ENCODE measurements around the gene TAX1BP1. TPM values are rescaled to one million over a fixed set of nuclear protein-coding genes. Genes with fewer than 3 reads are reported as not detected.

The TAX1BP1 gene
- total and polyA plus RNA-seq, 2 experiments from 2014 or later: 47.6 to 91.4 TPM

DNA sequence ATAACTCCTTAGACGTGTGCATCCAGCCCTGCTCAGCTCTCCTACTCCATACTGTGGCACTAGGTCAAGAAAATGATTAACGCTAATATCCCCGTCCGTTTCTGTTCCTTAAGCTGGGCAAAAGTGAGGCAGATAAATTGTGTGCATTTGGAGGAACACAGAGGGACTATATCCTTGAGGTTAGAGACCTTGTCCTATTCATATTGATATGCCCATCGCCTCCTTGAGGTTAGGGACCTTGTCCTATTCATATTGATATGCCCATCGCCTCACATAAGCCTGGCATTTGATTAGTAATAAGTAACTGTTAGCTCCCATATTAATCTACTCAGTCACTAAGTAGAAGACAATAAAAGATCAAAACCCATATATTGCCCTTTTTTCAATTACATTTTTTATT is 12.9 kb upstream of the TAX1BP1 start:
- H3K27ac ChIP-seq: no peak overlapping the region
- no peak overlapping the region for H3K4me3 ChIP-seq
- TF ChIP-seq, protein P1, sequence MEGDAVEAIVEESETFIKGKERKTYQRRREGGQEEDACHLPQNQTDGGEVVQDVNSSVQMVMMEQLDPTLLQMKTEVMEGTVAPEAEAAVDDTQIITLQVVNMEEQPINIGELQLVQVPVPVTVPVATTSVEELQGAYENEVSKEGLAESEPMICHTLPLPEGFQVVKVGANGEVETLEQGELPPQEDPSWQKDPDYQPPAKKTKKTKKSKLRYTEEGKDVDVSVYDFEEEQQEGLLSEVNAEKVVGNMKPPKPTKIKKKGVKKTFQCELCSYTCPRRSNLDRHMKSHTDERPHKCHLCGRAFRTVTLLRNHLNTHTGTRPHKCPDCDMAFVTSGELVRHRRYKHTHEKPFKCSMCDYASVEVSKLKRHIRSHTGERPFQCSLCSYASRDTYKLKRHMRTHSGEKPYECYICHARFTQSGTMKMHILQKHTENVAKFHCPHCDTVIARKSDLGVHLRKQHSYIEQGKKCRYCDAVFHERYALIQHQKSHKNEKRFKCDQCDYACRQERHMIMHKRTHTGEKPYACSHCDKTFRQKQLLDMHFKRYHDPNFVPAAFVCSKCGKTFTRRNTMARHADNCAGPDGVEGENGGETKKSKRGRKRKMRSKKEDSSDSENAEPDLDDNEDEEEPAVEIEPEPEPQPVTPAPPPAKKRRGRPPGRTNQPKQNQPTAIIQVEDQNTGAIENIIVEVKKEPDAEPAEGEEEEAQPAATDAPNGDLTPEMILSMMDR (IDR thresholded peaks at IDR 0.05; ENCODE audit: low read depth, low read length): no peak
- peaks cover 6% of the 10 kb centered on the region for H3K27me3 ChIP-seq
- no peaks in the 10 kb centered on the region for H3K9me3 ChIP-seq (ENCODE audit: low read depth)
- peaks cover 3% of the 10 kb centered on the region for H3K4me1 ChIP-seq (ENCODE audit: low read depth)
- no peak for DNase-seq (ENCODE audit: low read depth in 1 of 2, low spot score in 1 of 2)
- H3K36me3 ChIP-seq: no peaks in the 10 kb centered on the region

GRCh38 chr7:27730112-27730511 is 9.8 kb upstream of the TAX1BP1 start:
- Histone ChIP-seq H3K9me3 (ENCODE audit: low read depth) (no peaks in the 10 kb centered on the region), H3K27ac (no peak overlapping the region), H3K27me3 (peaks cover 6% of the 10 kb centered on the region), H3K4me3 (no peak overlapping the region), H3K36me3 (no peaks in the 10 kb centered on the region), H3K4me1 (ENCODE audit: low read depth) (peaks cover 3% of the 10 kb centered on the region)
- no peak for DNase-seq (ENCODE audit: low read depth in 1 of 2, low spot score in 1 of 2)
- TF ChIP-seq, protein P1 (IDR thresholded peaks at IDR 0.05; ENCODE audit: low read depth, low read length): no peak

- TF ChIP-seq, protein P1 (IDR thresholded peaks at IDR 0.05; ENCODE audit: low read depth, low read length): no peak
- Histone ChIP-seq H3K27me3 (no peaks in the 10 kb centered on the region), H3K4me1 (ENCODE audit: low read depth) (peaks cover 9% of the 10 kb centered on the region)
These were observed 5.4 kb upstream of the TAX1BP1 start for GRCh38 chr7:27734583-27734982.

DNA sequence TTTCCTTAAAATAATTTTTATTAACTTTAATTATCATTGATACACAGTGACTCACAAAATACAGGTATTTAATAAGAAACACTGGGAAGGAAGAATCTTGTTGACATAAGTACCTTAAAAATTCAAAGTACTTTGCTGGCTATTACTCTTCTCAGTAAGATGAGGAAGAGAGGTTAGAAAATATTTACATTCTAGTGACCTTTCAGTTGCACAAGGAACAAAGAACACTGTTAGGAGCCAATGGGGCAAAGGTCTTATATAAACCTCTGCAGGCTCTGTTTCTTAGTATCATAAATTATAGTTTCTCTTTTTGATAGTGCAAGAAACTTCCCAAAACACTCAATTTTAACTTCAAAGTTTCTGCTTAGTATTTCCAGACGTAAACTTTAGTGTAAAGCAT is 4.8 kb upstream of the TAX1BP1 start:
- TF ChIP-seq, protein P1 (IDR thresholded peaks at IDR 0.05; ENCODE audit: low read depth, low read length): no peak
- Histone ChIP-seq H3K4me1 (ENCODE audit: low read depth) (peaks cover 9% of the 10 kb centered on the region), H3K4me3 (no peak overlapping the region), H3K27me3 (no peaks in the 10 kb centered on the region), H3K27ac (no peak overlapping the region), H3K36me3 (no peaks in the 10 kb centered on the region), H3K9me3 (ENCODE audit: low read depth) (no peaks in the 10 kb centered on the region)
- DNase-seq (ENCODE audit: low read depth in 1 of 2, low spot score in 1 of 2): no peak

More at GRCh38 chr7:27734583-27734982, 5.4 kb upstream of the TAX1BP1 start:
- no peaks in the 10 kb centered on the region for H3K36me3 ChIP-seq
- no peak for DNase-seq (ENCODE audit: low read depth in 1 of 2, low spot score in 1 of 2)
- H3K9me3 ChIP-seq (ENCODE audit: low read depth): no peaks in the 10 kb centered on the region
- no peak overlapping the region for H3K27ac ChIP-seq
- no peak overlapping the region for H3K4me3 ChIP-seq

GRCh38 chr7:27735831-27736230 is 4.1 kb upstream of the TAX1BP1 start:
- TF ChIP-seq, protein P1 (IDR thresholded peaks at IDR 0.05; ENCODE audit: low read depth, low read length): no peak
- DNase-seq (ENCODE audit: low read depth in 1 of 2, low spot score in 1 of 2): no peak
- H3K4me1 ChIP-seq (ENCODE audit: low read depth): peaks cover 6% of the 10 kb centered on the region

GRCh38 chr7:27737178-27737577 is 2.8 kb upstream of the TAX1BP1 start:
- no peaks in the 10 kb centered on the region for H3K9me3 ChIP-seq (ENCODE audit: low read depth)
- H3K27me3 ChIP-seq: no peaks in the 10 kb centered on the region
- DNase-seq (ENCODE audit: low read depth in 1 of 2, low spot score in 1 of 2): no peak
- no peak overlapping the region for H3K4me3 ChIP-seq
- TF ChIP-seq, protein P1 (IDR thresholded peaks at IDR 0.05; ENCODE audit: low read depth, low read length): no peak
- no peaks in the 10 kb centered on the region for H3K36me3 ChIP-seq
- no peak overlapping the region for H3K27ac ChIP-seq
- peaks cover 10% of the 10 kb centered on the region for H3K4me1 ChIP-seq (ENCODE audit: low read depth)

More at GRCh38 chr7:27735831-27736230, 4.1 kb upstream of the TAX1BP1 start:
- no peaks in the 10 kb centered on the region for H3K9me3 ChIP-seq (ENCODE audit: low read depth)
- H3K27ac ChIP-seq: no peak overlapping the region
- no peaks in the 10 kb centered on the region for H3K36me3 ChIP-seq
- H3K27me3 ChIP-seq: no peaks in the 10 kb centered on the region
- no peak overlapping the region for H3K4me3 ChIP-seq
